Transverse colon (tissue), 4 donors: ENCODE results near the gene SRP54.

Experiments used
- CTCF ChIP-seq, 5 experiments: fragments of 200-600 bp in 3 of 5; fragments of 450-650 bp in 2 of 5; sonication (generic) in 3 of 5; IDR thresholded peaks; 1 replicate in 2 of 5; 2 replicates in 3 of 5; pipeline ENCODE4 v1.5.1; 2016 to 2017; ENCODE audit warnings: antibody characterized with exemption in 5 of 5, inconsistent platforms in 3 of 5, mild to moderate bottlenecking in 2 of 5, moderate library complexity in 1 of 5
- POLR2A ChIP-seq: fragments of 450-650 bp; IDR thresholded peaks from one replicate; pipeline ENCODE4 v1.6.1; 2016; ENCODE audit warnings: antibody characterized with exemption, mild to moderate bottlenecking, moderate library complexity
- POLR2AphosphoS5 ChIP-seq, 3 donors: sonication (generic); formaldehyde crosslinking; IDR thresholded peaks; one replicate each; pipeline ENCODE4 v1.6.1; 2016; ENCODE audit warnings: antibody characterized with exemption in 3 of 3

DNA sequence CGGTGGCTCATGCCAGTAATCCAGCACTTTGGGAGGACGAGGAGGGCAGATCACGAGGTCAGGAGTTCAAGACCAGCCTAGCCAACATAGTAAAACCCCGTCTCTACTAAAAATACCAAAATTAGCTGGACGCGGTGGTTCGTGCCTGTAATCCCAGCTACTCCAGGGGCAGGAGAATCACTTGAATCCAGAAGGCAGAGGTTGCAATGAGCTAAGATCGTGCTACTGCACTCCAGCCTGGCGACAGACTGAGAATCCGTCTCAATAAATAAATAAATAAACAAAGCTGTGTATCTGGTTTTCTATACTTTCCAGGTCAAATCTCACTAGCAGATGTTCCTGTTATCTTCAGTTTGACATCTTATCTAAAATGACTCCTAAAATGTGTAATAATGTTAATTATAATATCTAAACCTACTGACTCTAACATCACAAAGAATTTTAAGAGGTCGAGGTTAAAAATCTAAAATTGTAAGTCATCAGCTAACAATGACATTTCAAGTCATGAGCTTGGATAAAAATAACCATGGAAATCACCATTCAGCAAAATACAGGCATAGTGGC lies 2.4 kb upstream of the SRP54 start:
- TF ChIP-seq CTCF (IDR thresholded peaks at IDR 0.05) (no peak), POLR2AphosphoS5 (IDR thresholded peaks at IDR 0.05) (no peak), POLR2A (no peak)
